HG02870 (cell line): Measurements from ENCODE around the gene SLC22A13.
"Not testable (repeated sequence)": the region's sequence is repeated elsewhere in the genome, so short reads cannot be mapped to it uniquely, and the experiment has no call there.

Source experiments
- ATAC-seq: cut with Tn5 transposase; IDR thresholded peaks from one replicate; pipeline ENCODE4 v1.9.1; 2021; ENCODE audit warnings: mild to moderate bottlenecking, moderate library complexity; ENCODE audit not compliant: unreplicated experiment

The SLC22A13 gene, protein sequence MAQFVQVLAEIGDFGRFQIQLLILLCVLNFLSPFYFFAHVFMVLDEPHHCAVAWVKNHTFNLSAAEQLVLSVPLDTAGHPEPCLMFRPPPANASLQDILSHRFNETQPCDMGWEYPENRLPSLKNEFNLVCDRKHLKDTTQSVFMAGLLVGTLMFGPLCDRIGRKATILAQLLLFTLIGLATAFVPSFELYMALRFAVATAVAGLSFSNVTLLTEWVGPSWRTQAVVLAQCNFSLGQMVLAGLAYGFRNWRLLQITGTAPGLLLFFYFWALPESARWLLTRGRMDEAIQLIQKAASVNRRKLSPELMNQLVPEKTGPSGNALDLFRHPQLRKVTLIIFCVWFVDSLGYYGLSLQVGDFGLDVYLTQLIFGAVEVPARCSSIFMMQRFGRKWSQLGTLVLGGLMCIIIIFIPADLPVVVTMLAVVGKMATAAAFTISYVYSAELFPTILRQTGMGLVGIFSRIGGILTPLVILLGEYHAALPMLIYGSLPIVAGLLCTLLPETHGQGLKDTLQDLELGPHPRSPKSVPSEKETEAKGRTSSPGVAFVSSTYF

DNA sequence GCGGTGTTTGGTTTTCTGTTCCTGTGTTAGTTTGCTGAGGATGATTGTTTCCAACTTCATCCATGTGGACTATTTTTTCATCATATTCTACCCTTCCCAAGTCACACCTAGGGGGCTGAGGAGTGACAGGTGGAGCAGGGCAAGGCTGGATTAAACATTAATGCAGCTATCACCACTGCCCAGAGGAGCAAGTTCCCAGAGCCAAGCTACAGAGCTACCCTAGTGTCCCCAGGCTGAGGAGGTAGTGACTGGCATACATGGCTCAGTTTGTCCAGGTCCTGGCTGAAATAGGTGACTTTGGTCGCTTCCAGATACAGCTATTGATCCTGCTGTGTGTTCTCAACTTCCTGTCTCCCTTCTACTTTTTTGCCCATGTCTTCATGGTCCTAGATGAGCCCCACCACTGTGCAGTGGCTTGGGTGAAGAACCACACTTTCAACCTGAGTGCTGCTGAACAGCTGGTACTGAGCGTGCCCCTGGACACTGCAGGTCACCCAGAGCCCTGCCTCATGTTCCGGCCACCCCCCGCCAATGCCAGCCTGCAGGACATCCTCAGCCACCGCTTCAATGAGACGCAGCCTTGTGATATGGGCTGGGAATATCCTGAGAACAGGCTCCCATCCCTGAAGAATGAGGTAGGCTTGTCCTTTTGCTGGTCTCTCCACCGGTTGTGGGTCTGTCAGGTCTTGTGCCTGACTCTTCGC lies at the start of gene SLC22A13:
SLC22A13 (plus strand) TSS at position 209 of the 704 bp plus-strand sequence; CDS start at position 258, 49 bp downstream.
- ATAC-seq, result no peak

- ATAC-seq, result no peak
Observed at GRCh38 chr3:38219609-38220197, 45.9 kb upstream of the SLC22A13 start.

GRCh38 chr3:38221005-38221404 lies 44.6 kb upstream of the SLC22A13 start:
- ATAC-seq, result no peak

GRCh38 chr3:38222032-38222634 lies 43.5 kb upstream of the SLC22A13 start:
- no peak for ATAC-seq

GRCh38 chr3:38224357-38224756 lies 41.3 kb upstream of the SLC22A13 start:
- ATAC-seq, result no peak

DNA sequence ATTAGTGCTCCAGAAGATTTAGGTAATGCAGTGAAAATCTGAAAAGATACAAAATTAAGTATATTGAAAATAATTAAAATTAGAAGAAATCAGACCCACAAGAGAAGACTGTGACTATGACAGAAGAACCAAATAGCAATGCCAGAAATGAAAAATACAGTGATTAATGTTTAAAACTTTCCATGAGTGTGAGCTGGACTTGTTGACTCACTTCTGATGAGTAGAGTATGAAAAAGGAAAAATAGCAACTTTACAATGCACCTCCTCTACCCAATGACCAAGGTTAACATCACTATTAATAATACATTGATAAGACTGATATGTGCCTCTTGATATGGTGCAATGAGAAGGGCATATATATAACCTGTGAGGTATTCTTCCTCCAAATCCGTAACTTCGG lies 39.3 kb upstream of the SLC22A13 start:
- ATAC-seq, result no peak

- ATAC-seq, result no peak
Observed at GRCh38 chr3:38227989-38228388, 37.6 kb upstream of the SLC22A13 start.

GRCh38 chr3:38229036-38229435 lies 36.6 kb upstream of the SLC22A13 start:
- no peak for ATAC-seq

DNA sequence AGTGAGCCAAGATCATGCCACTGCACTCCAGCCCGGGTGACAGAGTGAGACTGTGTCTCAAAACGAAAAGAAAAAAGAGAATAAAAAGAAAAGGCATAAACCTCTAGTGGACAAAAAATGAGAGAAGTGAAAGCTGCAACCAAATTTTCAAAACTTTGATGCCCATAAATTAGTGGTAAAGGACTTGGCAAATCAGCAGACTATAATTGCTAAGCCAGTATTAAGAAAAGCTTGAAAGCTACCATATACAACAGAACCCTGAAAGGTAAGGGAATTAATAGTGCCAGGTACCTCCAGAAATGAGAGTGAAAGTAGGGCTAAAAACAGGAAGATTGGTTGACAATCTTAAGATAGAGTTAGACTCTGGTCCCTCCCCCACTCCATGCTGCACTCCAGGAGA lies 32.9 kb upstream of the SLC22A13 start:
- ATAC-seq, result no peak

DNA sequence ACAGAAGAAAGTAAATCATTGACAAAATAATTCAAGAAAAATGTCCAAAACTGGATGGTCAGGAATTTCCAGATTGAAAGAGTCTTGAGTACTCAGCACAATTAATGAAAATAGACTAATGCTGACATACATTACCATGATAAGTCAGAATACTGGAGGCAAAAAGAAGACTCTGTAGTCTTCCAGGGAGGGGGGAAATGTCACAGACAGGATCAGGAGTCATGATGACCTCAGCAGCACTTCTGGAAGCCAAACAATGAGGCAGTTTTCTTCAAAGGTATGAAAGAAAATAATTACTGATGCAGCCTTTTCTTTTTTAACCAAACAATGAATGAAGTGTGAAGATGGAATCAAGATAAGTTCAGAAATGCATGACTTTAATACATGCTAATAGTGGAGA lies 30.1 kb upstream of the SLC22A13 start:
- ATAC-seq, result no peak

DNA sequence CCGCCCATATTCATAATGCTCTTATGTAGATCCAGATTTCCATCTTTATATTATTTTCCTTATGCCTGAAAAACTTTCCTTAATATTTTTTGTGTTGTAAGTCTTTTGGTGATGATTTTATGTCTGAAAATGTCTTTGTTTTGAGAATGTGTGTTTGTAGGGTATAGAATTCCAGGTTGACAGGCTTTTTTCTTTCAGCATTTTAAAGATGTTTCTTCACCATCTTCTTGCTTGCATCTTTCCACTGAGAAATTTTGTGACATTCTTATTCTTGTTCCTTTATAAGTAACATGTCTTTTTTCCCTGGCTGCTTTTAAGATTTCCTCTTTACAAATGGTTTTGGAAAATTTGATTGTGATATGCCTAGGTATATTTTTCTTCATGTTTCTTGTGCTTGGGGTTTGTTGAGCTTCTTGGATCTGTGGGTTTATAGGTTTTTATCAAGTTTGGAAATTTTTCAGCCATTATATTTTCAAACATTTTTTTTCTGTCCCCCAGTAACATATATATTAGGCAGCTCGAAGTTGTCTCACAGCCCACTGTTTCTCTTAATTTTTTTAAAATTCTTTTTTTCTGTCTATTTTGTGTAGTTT lies 27.1 kb upstream of the SLC22A13 start:
- ATAC-seq, result no peak

DNA sequence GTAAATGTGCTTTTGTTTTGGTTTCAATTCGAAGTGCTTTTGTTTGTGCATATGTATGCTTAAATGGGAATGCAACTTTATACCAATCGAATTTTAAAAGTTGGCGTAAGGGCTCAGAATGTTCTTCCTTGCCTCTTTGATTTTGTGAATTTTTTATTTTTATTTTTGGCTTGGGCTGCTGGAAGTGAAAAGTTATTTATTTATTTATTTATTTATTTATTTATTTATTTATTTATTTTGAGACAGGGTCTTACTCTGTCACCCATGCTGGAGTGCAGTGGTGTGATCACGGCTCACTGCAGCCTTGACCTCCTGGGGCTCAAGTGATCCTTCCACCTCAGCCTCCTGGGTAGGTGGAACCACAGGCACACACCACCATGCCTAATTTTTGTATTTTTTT lies 22.8 kb upstream of the SLC22A13 start:
- ATAC-seq, result not testable (repeated sequence)

- no peak for ATAC-seq
Observed at GRCh38 chr3:38245930-38246329, 19.7 kb upstream of the SLC22A13 start.

- no peak for ATAC-seq
Observed at GRCh38 chr3:38247366-38248035, 18.1 kb upstream of the SLC22A13 start.

DNA sequence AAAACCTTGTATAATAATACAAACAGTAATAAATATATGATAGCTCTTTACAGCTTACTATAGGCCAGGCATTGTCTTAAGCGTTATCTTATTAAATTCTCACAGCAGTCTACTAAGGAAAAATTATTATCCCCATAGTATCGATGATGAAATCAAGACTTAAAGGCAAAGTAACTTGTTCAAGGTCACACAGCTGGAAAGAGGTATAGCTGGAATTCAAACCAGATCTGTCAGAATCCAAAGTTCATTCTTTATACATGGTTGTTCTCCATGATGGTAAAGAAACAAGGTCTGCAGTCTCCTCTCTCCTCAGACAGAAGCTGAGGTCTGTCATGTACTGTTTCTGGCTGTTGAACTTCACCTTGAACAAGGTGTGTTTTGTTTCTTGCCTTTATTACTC lies 15.4 kb upstream of the SLC22A13 start:
- ATAC-seq, result no peak

- ATAC-seq, result no peak
Observed at GRCh38 chr3:38251197-38251596, 14.4 kb upstream of the SLC22A13 start.

GRCh38 chr3:38253704-38254103 lies 11.9 kb upstream of the SLC22A13 start:
- ATAC-seq, result no peak

- no peak for ATAC-seq
Observed at GRCh38 chr3:38254872-38255271, 10.7 kb upstream of the SLC22A13 start.

DNA sequence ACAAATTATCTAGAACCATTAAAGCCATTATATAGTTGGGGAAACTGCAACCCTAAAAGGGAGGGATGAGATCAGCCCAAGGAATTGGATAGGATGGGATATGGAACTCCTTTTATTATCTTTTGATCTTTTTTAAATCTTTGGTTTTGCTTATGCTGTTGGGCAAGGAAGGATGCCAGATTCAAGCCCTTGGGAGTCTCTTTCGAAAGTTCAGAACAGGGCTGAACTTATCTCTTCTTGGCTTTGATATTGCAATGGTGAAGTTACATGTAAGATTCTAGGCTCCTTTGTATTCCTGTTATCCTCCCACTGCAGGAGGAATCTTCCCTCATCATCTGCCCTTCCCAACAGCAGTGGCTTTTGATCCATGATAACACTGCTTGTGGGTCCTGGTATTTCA lies 10.0 kb upstream of the SLC22A13 start:
- no peak for ATAC-seq

GRCh38 chr3:38257583-38257982 lies 8.0 kb upstream of the SLC22A13 start:
- no peak for ATAC-seq
